ENCODE results near the gene SRGAP1. TPM values are rescaled to one million over a fixed set of nuclear protein-coding genes. Genes with fewer than 3 reads are reported as not detected.

The SRGAP1 gene
- total and polyA plus RNA-seq, 9 of the 15 experiments (the other 6 are each of a cell fraction or from before 2014, with no cell fraction given): 0.01 to 0.13 (median 0.04) TPM; not detected in 3

DNA sequence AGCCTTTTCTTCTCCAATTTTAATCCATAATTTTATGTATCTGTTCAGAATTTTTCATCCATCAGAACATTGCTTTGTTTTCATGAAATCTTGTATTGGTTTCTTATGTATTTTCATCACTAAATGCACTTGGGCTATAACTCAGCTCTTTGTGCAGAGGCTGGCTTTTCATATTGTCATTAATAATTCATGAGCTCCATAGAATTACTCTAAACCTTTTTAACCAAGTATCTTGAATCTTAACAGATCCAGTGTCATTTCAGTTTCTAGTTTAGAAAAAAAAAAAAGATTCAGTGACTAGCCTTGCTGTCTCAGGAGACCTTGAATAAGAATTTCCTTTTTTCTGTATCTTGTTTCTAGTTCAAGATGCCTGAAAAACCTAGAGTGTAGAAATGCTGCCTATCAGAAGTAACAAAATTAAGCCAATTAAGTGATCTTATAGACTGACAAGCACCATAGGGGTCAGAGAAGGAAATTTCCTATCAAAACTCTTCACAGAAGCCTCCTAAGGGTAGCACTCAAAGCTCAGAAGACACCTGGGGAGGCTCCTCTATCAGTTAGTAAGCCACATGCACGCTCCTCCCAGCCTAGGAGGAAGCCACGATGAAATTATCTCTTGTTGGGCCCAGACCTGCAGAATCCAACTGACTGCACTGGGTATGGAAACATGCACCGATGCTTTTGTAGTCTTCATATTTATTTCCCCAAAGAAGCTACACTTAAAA, 214.2 kb downstream of the SRGAP1 start (continued):
- no peak for TF ChIP-seq HIVEP1 (CRISPR knock-in tag; IDR thresholded peaks at IDR 0.05)
- TF ChIP-seq, protein P1, sequence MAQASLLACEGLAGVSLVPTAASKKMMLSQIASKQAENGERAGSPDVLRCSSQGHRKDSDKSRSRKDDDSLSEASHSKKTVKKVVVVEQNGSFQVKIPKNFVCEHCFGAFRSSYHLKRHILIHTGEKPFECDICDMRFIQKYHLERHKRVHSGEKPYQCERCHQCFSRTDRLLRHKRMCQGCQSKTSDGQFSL (CRISPR knock-in tag; IDR thresholded peaks at IDR 0.05): no peak
- TF ChIP-seq, protein P1 (tag; IDR thresholded peaks at IDR 0.05): no peak
- TF ChIP-seq RFX7 (CRISPR knock-in tag; IDR thresholded peaks at IDR 0.05): no peak
- TF ChIP-seq ZNF76 (CRISPR knock-in tag; IDR thresholded peaks at IDR 0.05; ENCODE audit: borderline replicate concordance): no peak
- TF ChIP-seq ZNF75A (CRISPR knock-in tag; IDR thresholded peaks at IDR 0.05): no peak

DNA sequence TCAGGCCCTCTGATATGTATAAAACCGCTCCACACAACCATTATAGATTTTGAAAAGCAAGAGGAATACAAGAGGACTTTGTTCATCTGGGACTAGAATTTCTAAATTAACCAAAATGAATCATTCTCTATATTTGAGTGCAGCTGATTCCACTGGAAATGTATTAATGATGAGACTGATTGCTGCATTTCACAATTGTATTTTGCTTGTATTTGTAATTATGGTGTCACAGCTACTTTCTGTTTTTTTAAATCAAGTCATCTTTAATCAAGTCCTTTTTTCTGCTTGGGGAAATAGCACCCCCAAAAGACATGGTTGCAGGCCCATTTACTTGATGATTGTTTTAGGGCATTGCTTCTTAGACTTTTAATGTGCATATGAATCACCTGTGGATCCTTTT, 215.2 kb downstream of the SRGAP1 start:
- no TSS peak for BruUV-seq (replicated peaks)
- ChIA-PET POLR2A (interaction anchor here (1.2 kb wide), 1 partner anchor 13 kb away, joined by 3 read pairs; no protein-coding TSS in a partner anchor), CTCF (ENCODE audit: low intra/inter-chr PET ratio) (no interaction called here)
- WGBS (ENCODE audit: insufficient coverage, low coverage, missing lambda C conversion rate): 0% methylated on average over 1 of the region's 1 CpG
- Histone ChIP-seq H3K36me3 (ENCODE audit: control insufficient read depth, insufficient read depth, low read length) (no peaks in the 10 kb centered on the region), H3K9me3 (replicated peaks; ENCODE audit: control insufficient read depth, insufficient read depth, low read depth, low read length) (no peaks in the 10 kb centered on the region), H3K79me2 (ENCODE audit: control insufficient read depth, insufficient read depth, low read length) (no peaks in the 10 kb centered on the region), H3K9ac (ENCODE audit: insufficient read depth in 1 of 2, low read depth in 2 of 2, low read length in 2 of 2) (no peak overlapping the region), H3K9me1 (ENCODE audit: control insufficient read depth, insufficient read depth, low read length) (no peaks in the 10 kb centered on the region), H4K20me1 (replicated peaks; ENCODE audit: control insufficient read depth, insufficient read depth, low read length) (no peaks in the 10 kb centered on the region), H3K4me2 (ENCODE audit: insufficient read depth, low read length) (no peak overlapping the region), H3K4me3 (no peak overlapping the region), H2AFZ (ENCODE audit: low read depth, low read length) (no peak overlapping the region), H3K27ac (ENCODE audit: extremely low read depth, low read depth, low read length) (no peak overlapping the region), H3K27me3 (ENCODE audit: control insufficient read depth in 2 of 2, insufficient read depth in 2 of 2, low read length in 2 of 2) (no peaks in the 10 kb centered on the region), H3K4me1 (replicated peaks in 1 of 2; ENCODE audit: control insufficient read depth in 2 of 2, insufficient read depth in 2 of 2, low read length in 2 of 2) (no peaks in the 10 kb centered on the region)
- no peak for ATAC-seq
- no peak for FAIRE-seq
- in situ Hi-C loops (cut with MboI) (no loop called here), intact Hi-C loops (cut with micrococcal nuclease) (no loop called here)
- TF ChIP-seq GTF2F1 (IDR thresholded peaks at IDR 0.05; ENCODE audit: low read depth, low read length) (no peak), TARDBP (IDR thresholded peaks at IDR 0.05) (no peak), ZNF444 (CRISPR knock-in tag; IDR thresholded peaks at IDR 0.05) (no peak), POU5F1 (IDR thresholded peaks at IDR 0.05; ENCODE audit: borderline replicate concordance, low read depth, low read length, partially characterized antibody) (no peak), SRF (CRISPR knock-in tag; IDR thresholded peaks at IDR 0.05) (no peak)
- TF ChIP-seq, protein P2, sequence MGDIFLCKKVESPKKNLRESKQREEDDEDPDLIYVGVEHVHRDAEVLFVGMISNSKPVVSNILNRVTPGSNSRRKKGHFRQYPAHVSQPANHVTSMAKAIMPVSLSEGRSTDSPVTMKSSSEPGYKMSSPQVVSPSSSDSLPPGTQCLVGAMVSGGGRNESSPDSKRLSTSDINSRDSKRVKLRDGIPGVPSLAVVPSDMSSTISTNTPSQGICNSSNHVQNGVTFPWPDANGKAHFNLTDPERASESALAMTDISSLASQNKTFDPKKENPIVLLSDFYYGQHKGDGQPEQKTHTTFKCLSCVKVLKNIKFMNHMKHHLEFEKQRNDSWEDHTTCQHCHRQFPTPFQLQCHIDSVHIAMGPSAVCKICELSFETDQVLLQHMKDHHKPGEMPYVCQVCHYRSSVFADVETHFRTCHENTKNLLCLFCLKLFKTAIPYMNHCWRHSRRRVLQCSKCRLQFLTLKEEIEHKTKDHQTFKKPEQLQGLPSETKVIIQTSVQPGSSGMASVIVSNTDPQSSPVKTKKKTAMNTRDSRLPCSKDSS (IDR thresholded peaks at IDR 0.05; ENCODE audit: low read depth, partially characterized antibody): no peak
- TF ChIP-seq, protein P3, sequence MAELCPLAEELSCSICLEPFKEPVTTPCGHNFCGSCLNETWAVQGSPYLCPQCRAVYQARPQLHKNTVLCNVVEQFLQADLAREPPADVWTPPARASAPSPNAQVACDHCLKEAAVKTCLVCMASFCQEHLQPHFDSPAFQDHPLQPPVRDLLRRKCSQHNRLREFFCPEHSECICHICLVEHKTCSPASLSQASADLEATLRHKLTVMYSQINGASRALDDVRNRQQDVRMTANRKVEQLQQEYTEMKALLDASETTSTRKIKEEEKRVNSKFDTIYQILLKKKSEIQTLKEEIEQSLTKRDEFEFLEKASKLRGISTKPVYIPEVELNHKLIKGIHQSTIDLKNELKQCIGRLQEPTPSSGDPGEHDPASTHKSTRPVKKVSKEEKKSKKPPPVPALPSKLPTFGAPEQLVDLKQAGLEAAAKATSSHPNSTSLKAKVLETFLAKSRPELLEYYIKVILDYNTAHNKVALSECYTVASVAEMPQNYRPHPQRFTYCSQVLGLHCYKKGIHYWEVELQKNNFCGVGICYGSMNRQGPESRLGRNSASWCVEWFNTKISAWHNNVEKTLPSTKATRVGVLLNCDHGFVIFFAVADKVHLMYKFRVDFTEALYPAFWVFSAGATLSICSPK (IDR thresholded peaks at IDR 0.05; ENCODE audit: borderline replicate concordance): no peak
- DNase-seq (ENCODE audit: extremely low read depth in 1 of 4, low spot score in 3 of 4): no peak

Measured in K562 (cell line).